Measurements from ENCODE around the gene CCND2. TPM values are rescaled to one million over a fixed set of nuclear protein-coding genes. Genes with fewer than 3 reads are reported as not detected.

CCND2 gene
- total RNA-seq, 1 experiment from 2014 or later = 1.4 TPM

DNA sequence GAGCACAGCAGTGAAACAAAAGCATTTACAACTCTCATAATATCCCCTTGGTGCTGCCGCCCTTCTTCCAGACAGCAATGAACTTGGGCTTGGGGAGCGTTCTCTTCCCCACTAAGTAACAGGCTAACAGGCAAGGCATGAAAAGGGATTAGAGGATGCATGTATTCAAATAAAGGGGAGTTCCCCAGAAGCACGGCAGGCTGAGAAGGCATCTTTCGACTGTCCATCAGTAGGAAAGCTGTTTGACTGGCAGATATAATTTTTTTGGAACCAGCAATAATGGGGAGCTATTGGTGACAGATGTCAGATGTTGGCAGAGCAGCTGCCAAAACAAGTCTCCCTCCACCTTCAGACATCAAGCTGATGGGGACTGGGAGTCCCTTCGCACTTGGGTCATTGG is 38.2 kb downstream of the CCND2 start:
- H3K9ac ChIP-seq (ENCODE audit: low read length) = no peak overlapping the region
- H3K79me2 ChIP-seq (ENCODE audit: low read length) = no peaks in the 10 kb centered on the region

DNA sequence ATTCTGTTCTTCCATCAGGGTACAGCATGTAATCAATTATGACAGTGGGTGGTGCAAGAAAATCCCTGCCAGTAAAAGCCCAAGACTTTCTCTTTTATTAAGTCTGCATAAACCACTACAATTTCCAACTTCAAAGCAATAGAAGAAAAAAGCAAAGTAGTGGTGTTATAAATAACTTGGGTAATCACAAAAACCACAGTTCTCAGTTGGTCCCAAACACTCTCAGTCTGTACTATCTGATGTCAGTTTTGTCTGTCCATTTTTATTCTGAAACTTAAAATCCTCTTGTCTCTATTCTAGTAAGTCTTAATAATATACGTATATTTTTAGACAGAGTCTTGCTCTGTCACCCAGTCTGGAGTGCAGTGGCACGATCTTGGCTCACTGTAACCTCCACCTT is 38.7 kb downstream of the CCND2 start:
- Histone ChIP-seq H3K27ac (ENCODE audit: low read length) (no peak overlapping the region), H3K36me3 (ENCODE audit: insufficient read depth, low read length) (no peaks in the 10 kb centered on the region), H3K9me2 (replicated peaks; ENCODE audit: insufficient read depth, low read length) (no peaks in the 10 kb centered on the region), H3K9me3 (ENCODE audit: low read length) (no peaks in the 10 kb centered on the region), H3K4me3 (ENCODE audit: low read length) (no peak overlapping the region), H3K4me1 (ENCODE audit: low read length) (peaks cover 2% of the 10 kb centered on the region; the same call in 1 of the 2 replicates), H3K9ac (ENCODE audit: low read length) (no peak overlapping the region), H4K20me1 (ENCODE audit: insufficient read depth, low read depth, low read length) (no peaks in the 10 kb centered on the region), H3K4me2 (ENCODE audit: low read depth, low read length, poor library complexity, severe bottlenecking) (no peak overlapping the region), H2AFZ (ENCODE audit: low read length) (no peak overlapping the region), H3K79me2 (ENCODE audit: low read length) (no peaks in the 10 kb centered on the region), H3K27me3 (ENCODE audit: low read length) (no peaks in the 10 kb centered on the region)
- no peak for DNase-seq

More for the DNA sequence above, 38.2 kb downstream of the CCND2 start:
- H3K9me2 ChIP-seq (replicated peaks; ENCODE audit: insufficient read depth, low read length) = no peaks in the 10 kb centered on the region
- no peak overlapping the region for H3K4me2 ChIP-seq (ENCODE audit: low read depth, low read length, poor library complexity, severe bottlenecking)
- H3K4me3 ChIP-seq (ENCODE audit: low read length) = no peak overlapping the region
- H3K27me3 ChIP-seq (ENCODE audit: low read length) = no peaks in the 10 kb centered on the region
- H3K4me1 ChIP-seq (ENCODE audit: low read length) = peaks cover 2% of the 10 kb centered on the region; the same call in 1 of the 2 replicates
- DNase-seq = no peak
- H3K27ac ChIP-seq (ENCODE audit: low read length) = no peak overlapping the region
- H3K36me3 ChIP-seq (ENCODE audit: insufficient read depth, low read length) = no peaks in the 10 kb centered on the region
- H2AFZ ChIP-seq (ENCODE audit: low read length) = no peak overlapping the region
- H4K20me1 ChIP-seq (ENCODE audit: insufficient read depth, low read depth, low read length) = no peaks in the 10 kb centered on the region
- H3K9me3 ChIP-seq (ENCODE audit: low read length) = no peaks in the 10 kb centered on the region

DNA sequence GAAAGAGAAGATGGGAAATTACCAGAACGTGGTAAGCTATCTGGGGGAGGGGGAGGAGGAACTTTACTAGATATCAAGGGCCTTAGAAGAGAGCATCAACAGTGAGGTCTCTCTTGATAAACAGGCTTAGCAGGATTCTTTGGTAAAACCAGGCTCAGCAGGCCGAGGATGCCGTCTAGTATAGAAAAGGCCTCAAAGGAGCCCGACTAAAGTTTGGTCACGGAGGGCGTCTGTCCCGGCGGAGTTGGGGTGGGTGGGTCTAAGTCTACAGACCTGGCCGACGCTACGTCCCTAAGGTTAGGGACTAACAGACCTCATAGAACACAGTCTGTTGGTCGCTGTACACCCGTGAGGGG is 46.9 kb downstream of the CCND2 start:
- Histone ChIP-seq H3K27me3 (ENCODE audit: low read length) (no peaks in the 10 kb centered on the region), H3K4me2 (ENCODE audit: low read depth, low read length, poor library complexity, severe bottlenecking) (peak overlapping the region; percentile 92), H3K9me3 (ENCODE audit: low read length) (no peaks in the 10 kb centered on the region), H2AFZ (ENCODE audit: low read length) (peak overlapping the region; percentile 83), H3K27ac (ENCODE audit: low read length) (peak overlapping the region; percentile 12; the same call in 1 of the 2 replicates), H3K4me3 (ENCODE audit: low read length) (peak overlapping the region; percentile 67), H3K9ac (ENCODE audit: low read length) (peak overlapping the region; percentile 78), H4K20me1 (ENCODE audit: insufficient read depth, low read depth, low read length) (no peaks in the 10 kb centered on the region), H3K4me1 (ENCODE audit: low read length) (peaks cover 26% of the 10 kb centered on the region), H3K9me2 (replicated peaks; ENCODE audit: insufficient read depth, low read length) (no peaks in the 10 kb centered on the region), H3K36me3 (ENCODE audit: insufficient read depth, low read length) (peaks cover 8% of the 10 kb centered on the region; the same call in 1 of the 2 replicates), H3K79me2 (ENCODE audit: low read length) (peaks cover 40% of the 10 kb centered on the region)
- no peak for DNase-seq

DNA sequence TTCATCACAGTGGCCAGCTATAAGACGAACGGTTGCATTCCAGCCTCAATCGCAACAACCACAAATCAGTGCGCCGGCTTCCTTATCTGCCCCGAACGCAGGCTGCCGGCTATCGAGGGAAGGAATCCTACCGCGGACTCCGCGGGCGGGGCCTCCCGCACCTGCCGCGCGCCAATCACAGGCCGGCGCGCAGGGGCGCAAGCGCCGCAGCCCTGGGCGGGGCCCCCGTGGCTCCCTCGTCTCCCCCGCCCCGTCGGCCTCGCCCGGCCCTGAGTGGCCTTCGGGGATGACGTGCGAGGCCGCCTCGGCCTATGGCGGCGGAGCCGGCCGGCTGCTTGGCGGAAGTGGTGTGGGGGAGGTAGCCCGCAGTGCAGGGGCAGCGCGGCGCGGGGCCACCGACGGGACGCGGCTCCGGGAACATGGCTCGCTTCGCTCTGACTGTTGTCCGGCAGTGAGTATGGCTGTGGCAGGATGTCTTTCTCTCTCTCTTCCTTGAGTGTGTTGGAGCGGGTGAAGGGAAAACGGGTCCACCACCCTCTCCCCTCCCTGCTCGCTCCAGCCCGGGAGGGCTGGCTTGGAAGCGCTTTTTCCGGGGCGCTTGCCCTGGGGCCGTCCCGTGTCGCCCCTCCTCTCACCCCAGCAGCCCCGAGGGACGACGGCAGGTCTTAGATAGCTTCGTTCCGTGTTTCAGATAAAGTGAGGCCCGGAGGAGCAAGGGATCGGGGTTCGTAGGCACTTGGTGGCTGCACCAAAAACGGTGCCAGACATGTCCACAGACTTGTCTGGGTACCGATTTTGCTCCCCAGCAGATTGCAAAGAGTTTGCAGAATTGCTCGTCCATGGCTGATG is 47.5 kb downstream of the CCND2 start, which contains the start of gene TIGAR:
Gene TIGAR, plus strand, starts transcription at position 361 of the 849 bp plus-strand sequence. Its CDS starts 59 bp downstream, at position 420.
- Histone ChIP-seq H3K9me2 (replicated peaks; ENCODE audit: insufficient read depth, low read length) (no peaks in the 10 kb centered on the region), H3K4me3 (ENCODE audit: low read length) (peak within 1 kb of the TSS; percentile 75), H4K20me1 (ENCODE audit: insufficient read depth, low read depth, low read length) (no peaks in the 10 kb centered on the region), H3K4me2 (ENCODE audit: low read depth, low read length, poor library complexity, severe bottlenecking) (peak within 1 kb of the TSS; percentile 92), H3K4me1 (ENCODE audit: low read length) (peaks cover 26% of the 10 kb centered on the region), H3K9ac (ENCODE audit: low read length) (peak within 1 kb of the TSS; percentile 78), H3K27me3 (ENCODE audit: low read length) (no peaks in the 10 kb centered on the region), H3K36me3 (ENCODE audit: insufficient read depth, low read length) (peaks cover 8% of the 10 kb centered on the region; the same call in 1 of the 2 replicates), H2AFZ (ENCODE audit: low read length) (peak within 1 kb of the TSS; percentile 83), H3K9me3 (ENCODE audit: low read length) (no peaks in the 10 kb centered on the region), H3K27ac (ENCODE audit: low read length) (peak within 1 kb of the TSS; percentile 30; the same call in 1 of the 2 replicates), H3K79me2 (ENCODE audit: low read length) (peaks cover 46% of the 10 kb centered on the region)
- peak; percentile 98 for DNase-seq

GRCh38 chr12:4322726-4323125 is 49.2 kb downstream of the CCND2 start:
- Histone ChIP-seq H4K20me1 (ENCODE audit: insufficient read depth, low read depth, low read length) (no peaks in the 10 kb centered on the region), H3K4me2 (ENCODE audit: low read depth, low read length, poor library complexity, severe bottlenecking) (peak overlapping the region; percentile 92), H3K9ac (ENCODE audit: low read length) (peak overlapping the region; percentile 75), H3K79me2 (ENCODE audit: low read length) (peaks cover 63% of the 10 kb centered on the region), H3K9me3 (ENCODE audit: low read length) (no peaks in the 10 kb centered on the region), H3K36me3 (ENCODE audit: insufficient read depth, low read length) (peaks cover 8% of the 10 kb centered on the region; the same call in 1 of the 2 replicates), H3K27ac (ENCODE audit: low read length) (no peak overlapping the region), H2AFZ (ENCODE audit: low read length) (no peak overlapping the region), H3K4me3 (ENCODE audit: low read length) (peak overlapping the region; percentile 75), H3K27me3 (ENCODE audit: low read length) (no peaks in the 10 kb centered on the region), H3K9me2 (replicated peaks; ENCODE audit: insufficient read depth, low read length) (no peaks in the 10 kb centered on the region), H3K4me1 (ENCODE audit: low read length) (peaks cover 26% of the 10 kb centered on the region)
- no peak for DNase-seq

Other genes starting within 250 kb of the CCND2 start
- gene TIGAR, start 47.5 kb downstream of the CCND2 start, total RNA-seq (2014; rRNA removed; shearing (Covaris generic); ENCODE audit: low replicate concordance) = 4.8 and 9.0 TPM in 2 replicates
- gene FGF23, start 106.0 kb downstream of the CCND2 start, total RNA-seq (2014; rRNA removed; shearing (Covaris generic); ENCODE audit: low replicate concordance) = not detected in 2 replicates
- not detected in 2 replicates for gene FGF6, start 172.1 kb downstream of the CCND2 start, total RNA-seq (2014; rRNA removed; shearing (Covaris generic); ENCODE audit: low replicate concordance)